ENCODE measurements around the gene FANCD2OS.
"Not testable (repeated sequence)": the region's sequence is repeated elsewhere in the genome, so short reads cannot be mapped to it uniquely, and the experiment has no call there.

FANCD2OS gene

GRCh38 chr3:10099041-10099440, 9.0 kb downstream of the FANCD2OS start:
- in situ Hi-C loops (cut with HindIII; ENCODE audit: low sequenced_read_pairs) = no loop called here

- in situ Hi-C loops (cut with HindIII; ENCODE audit: low sequenced_read_pairs) = no loop called here
Measured at GRCh38 chr3:10093678-10094077, 14.4 kb downstream of the FANCD2OS start.

- in situ Hi-C loops (cut with HindIII; ENCODE audit: low sequenced_read_pairs) = not testable (repeated sequence)
Measured at GRCh38 chr3:10091387-10091786, 16.7 kb downstream of the FANCD2OS start.

- in situ Hi-C loops (cut with HindIII; ENCODE audit: low sequenced_read_pairs) = not testable (repeated sequence)
Measured at GRCh38 chr3:10090774-10091173, 17.3 kb downstream of the FANCD2OS start.

- in situ Hi-C loops (cut with HindIII; ENCODE audit: low sequenced_read_pairs) = no loop called here
Measured at GRCh38 chr3:10090179-10090578, 17.9 kb downstream of the FANCD2OS start.

GRCh38 chr3:10088256-10088655, 19.8 kb downstream of the FANCD2OS start:
- in situ Hi-C loops (cut with HindIII; ENCODE audit: low sequenced_read_pairs) = no loop called here

GRCh38 chr3:10085738-10086137, 22.3 kb downstream of the FANCD2OS start:
- in situ Hi-C loops (cut with HindIII; ENCODE audit: low sequenced_read_pairs) = no loop called here

- in situ Hi-C loops (cut with HindIII; ENCODE audit: low sequenced_read_pairs) = no loop called here
Measured at GRCh38 chr3:10081871-10082270, 26.2 kb downstream of the FANCD2OS start.

- in situ Hi-C loops (cut with HindIII; ENCODE audit: low sequenced_read_pairs) = no loop called here
Measured at GRCh38 chr3:10074666-10075065, 33.4 kb downstream of the FANCD2OS start.

- in situ Hi-C loops (cut with HindIII; ENCODE audit: low sequenced_read_pairs) = not testable (repeated sequence)
Measured at GRCh38 chr3:10070077-10070476, 38.0 kb downstream of the FANCD2OS start.

- in situ Hi-C loops (cut with HindIII; ENCODE audit: low sequenced_read_pairs) = no loop called here
Measured at GRCh38 chr3:10055097-10055496, 53.0 kb downstream of the FANCD2OS start.
